ENCODE data around the gene ABCG5.

The ABCG5 gene

GRCh38 chr2:43841949-43842865 lies 3.6 kb upstream of the ABCG5 start:
- DNase-seq (ENCODE audit: low spot score) = no peak

DNA sequence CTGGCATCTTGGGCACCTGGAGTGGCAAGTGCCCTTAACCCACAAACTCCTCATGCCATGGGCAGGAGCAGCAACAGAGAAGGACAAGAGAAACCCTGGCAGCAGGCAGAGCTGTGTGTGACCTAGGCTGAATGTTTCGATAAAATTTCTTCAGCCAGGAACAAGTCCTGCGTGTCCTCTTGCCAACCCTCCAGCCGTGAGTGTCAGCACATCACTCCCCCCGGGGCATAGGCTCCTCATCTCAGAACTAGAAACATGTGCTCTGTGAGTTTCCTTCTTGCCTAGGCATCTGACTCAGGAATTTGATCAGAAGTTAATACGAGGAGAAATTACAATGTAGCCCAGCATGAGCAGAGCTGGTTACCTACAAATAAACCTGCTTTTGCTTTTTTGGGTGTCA lies 2.3 kb upstream of the ABCG5 start:
- DNase-seq (ENCODE audit: low spot score) = no peak

- no peak for DNase-seq (ENCODE audit: low spot score)
These were observed 1.3 kb upstream of the ABCG5 start for GRCh38 chr2:43839776-43840564.

DNA sequence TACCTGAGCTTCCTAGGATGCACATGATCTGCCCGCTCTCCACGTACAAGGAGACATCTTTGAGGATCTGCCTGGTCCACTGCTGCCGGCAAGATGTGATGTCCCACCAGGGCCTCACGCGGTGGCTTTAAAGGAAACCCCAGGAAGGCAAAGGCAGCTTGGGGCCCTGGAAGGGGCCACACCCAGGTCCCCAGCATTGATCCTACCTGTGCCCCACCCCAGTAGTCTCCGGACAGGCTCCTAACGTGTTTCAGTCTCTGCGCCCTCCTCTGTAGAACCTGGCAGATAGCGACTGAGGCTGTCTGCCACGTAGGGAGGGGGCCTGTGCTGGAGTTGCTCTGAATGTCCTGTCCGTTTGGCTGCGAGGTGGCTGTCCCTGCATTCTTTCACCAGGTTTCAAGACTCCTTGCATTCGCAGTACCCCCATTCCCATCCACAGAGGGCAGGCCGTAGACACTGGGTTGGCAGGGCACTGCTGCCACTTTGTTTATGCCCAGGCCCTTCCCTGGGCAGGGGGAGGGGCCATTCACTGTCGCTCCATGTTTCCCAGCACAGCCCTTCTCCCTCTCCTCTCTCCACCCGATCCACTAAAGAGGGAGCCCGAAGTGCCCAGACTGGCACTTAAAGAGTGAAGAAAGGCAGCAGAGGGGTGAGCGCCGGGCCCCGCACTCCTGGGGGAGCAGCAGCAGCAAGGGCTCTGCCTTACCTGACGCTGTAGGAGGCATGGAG lies 644 bp downstream of the ABCG5 start:
- no peak for DNase-seq (ENCODE audit: low spot score)

- DNase-seq (ENCODE audit: low spot score) = no peak
These were observed 1.6 kb downstream of the ABCG5 start for GRCh38 chr2:43837033-43837432.

GRCh38 chr2:43832457-43832856 lies 6.2 kb downstream of the ABCG5 start:
- no peak for DNase-seq (ENCODE audit: low spot score)

DNA sequence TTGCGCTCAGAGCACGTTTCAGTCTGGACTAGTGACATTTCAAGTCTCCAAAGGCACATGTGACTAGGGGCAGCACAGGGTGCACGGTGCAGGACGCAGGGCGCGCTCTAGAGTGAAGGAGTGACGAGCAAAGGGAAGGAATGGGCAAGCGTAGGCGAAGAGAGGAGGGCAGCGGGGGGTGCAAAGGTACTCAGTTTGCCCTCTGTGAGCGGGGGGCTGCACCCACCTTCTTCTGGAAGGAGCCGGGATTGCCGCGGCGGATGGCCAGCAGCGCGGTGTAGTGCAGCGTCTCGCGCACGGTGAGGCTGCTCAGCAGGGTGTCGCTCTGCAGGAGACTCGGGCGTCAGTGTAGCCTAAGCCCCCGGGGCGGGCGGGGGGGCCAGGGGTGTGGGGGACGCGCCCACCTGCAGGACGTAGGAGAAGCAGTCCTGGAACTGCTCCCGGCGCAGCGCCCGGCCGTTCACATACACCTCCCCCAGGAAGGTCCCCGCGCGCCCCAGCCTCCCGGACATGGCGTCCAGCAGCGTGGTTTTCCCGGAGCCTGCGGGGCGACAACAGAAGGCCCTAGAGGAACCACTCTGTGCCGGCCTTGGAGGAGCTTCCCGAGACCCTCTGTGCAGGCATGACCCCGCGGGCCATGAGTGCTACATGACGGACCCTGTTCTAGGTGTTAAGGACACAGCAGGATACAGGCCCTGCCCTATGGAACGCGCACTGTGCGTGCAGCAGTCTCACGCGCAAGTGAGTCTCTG lies 6.9 kb downstream of the ABCG5 start:
- DNase-seq (ENCODE audit: low spot score) = no peak

GRCh38 chr2:43826305-43827250 lies 12.1 kb downstream of the ABCG5 start:
- no peak for DNase-seq (ENCODE audit: low spot score)

DNA sequence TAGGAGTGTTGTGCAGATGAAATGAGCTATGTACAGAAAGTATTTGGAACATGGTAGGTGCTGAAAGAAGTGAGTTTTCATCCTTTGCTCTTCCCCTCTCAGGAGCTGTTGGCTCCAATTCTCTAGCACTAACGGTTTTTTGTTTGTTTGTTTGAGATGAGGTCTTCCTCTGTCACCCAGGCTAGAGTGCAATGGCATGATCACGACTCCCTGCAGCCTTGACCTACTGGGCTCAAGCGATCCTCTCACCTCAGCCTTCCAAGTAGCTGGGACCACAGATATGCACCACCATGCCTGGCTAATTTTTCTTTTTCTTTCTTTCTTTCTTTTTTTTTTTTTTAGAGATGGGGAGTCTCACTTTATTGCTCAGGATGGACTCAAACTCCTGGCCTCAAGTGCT lies 12.8 kb downstream of the ABCG5 start:
- no peak for DNase-seq (ENCODE audit: low spot score)

GRCh38 chr2:43824951-43825493 lies 13.6 kb downstream of the ABCG5 start:
- no peak for DNase-seq (ENCODE audit: low spot score)

GRCh38 chr2:43824512-43824911 lies 14.1 kb downstream of the ABCG5 start:
- DNase-seq (ENCODE audit: low spot score) = no peak

GRCh38 chr2:43823751-43824150 lies 14.9 kb downstream of the ABCG5 start:
- no peak for DNase-seq (ENCODE audit: low spot score)

DNA sequence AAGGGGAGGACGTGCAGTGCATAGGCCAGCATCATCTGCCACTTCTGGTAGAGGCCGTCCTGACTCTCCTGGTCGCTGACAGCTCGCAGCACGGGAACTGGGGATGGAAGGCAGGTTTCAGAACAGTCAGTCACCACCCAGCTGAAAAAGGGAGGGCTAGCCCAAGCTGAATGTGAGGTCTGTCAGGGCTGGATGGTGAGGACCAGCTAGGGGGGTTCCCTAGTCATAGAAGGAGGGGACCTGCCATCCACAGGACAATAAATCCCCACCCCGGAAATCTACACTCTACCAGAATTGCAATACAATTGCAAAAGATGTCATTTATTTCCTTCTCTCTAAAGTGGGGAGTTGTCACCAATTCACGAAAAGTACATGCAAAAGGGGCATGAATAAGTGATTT lies 15.8 kb downstream of the ABCG5 start:
- no peak for DNase-seq (ENCODE audit: low spot score)

DNA sequence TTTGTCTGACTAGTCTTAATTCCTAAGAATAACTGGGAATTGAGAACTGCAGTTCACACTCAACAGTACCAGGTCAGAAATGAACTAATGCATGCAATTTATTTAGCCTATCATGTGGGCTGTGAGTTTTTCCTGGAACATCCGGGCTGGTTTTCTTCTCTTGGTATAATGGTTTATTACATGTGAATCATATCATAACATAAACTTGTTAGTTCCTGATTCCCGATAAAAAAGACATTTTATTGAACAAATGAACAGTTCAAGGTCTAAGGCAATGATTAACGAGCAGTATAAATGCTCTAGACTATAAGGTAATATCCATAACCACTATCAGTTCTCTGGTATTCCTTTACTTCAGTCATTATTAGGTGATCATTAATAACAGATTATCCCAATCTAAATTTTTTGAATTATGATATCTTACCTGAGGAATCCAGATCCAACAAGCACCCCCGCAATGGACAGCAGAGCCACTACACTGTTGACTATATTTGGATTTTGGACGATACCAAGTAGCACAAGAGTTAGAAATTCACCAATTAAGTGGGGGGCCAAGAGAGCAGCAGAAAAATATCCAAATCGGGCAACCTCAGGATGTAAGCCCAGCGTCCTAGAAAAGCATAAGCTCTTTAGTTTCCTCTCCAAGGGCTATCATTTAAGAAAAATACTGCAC lies 19.0 kb downstream of the ABCG5 start:
- no peak for DNase-seq (ENCODE audit: low spot score)

GRCh38 chr2:43818761-43819160 lies 19.9 kb downstream of the ABCG5 start:
- DNase-seq (ENCODE audit: low spot score) = no peak

GRCh38 chr2:43814711-43815110 lies 23.9 kb downstream of the ABCG5 start:
- DNase-seq (ENCODE audit: low spot score) = no peak

DNA sequence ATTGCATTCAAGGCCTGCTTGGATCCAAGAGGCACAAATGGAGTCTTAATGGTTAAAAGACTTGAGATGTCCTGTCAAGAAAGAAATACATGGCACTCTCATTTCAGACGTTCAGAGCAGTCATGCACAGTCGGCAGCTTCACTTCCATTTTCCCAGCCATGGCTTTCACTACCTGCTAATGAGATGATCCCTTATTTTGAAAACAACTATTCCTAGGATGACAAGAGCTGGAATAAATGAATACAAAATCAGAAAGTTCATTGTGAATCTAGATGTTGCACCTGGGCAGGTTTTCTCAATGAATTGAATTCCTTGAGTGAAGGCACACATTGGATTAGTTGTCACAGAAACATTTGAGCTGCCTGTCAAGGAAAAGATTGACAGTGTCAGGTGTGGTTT lies 25.7 kb downstream of the ABCG5 start:
- DNase-seq (ENCODE audit: low spot score) = no peak

DNA sequence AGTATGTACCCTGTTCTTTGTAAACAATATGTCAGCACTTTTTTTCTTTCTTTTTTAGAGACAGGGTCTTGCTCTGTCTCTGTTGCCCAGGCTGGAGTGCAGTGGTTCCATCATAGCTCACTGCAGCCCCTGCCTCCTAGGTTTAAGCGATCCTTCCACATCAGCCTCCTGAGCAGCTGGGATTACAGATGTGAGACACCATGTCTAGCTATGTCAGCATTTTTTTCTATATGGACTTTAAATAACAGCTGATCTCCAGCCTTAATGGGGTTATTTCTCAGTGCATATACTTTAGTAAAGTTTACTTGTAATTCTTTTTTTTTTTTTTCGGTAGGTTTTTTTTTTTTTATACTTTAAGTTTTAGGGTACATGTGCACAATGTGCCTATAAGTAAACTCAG lies 26.6 kb downstream of the ABCG5 start:
- DNase-seq (ENCODE audit: low spot score) = no peak

DNA sequence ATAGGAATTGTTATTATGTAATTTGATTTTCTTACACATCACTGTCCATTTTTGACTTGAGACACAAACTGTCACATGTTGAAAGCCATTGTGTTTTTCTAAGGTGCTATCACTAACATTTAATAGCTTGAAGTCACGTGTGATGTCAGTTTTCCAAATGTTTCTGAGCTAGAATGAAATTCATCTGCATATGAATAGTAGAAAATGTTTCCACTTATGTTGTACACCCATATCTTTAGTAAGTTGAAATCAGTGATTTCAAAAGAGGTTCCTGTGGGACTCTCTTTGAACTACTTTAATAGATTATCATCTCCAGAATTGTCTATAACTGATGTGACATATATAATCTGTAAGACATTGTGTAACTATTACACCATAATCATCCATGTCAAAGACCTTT lies 27.8 kb downstream of the ABCG5 start:
- no peak for DNase-seq (ENCODE audit: low spot score)

GRCh38 chr2:43810452-43810851 lies 28.2 kb downstream of the ABCG5 start:
- DNase-seq (ENCODE audit: low spot score) = no peak
